ENCODE results near the gene WDR37. TPM values are rescaled to one million over a fixed set of nuclear protein-coding genes. Genes with fewer than 3 reads are reported as not detected.

Gene WDR37
- total RNA-seq, 1 experiment from 2014 or later: 8.7 TPM

DNA sequence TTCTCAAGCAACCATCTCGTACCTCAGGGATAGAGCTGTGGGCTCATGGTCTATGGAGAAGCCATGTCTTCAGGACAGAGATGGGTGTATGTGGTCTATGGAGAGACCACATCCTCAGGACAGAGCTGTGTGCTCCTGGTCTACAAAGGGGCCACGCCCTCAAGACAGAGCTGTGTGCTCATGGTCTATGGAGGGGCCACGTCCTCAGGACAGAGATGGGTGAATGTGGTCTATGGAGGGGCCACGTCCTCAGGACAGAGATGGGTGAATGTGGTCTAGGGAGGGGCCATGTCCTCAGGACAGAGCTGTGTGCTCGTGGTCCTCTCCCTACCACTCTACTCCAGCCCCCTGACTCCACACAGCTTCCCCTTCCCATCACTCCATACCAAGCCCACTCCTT lies 117.8 kb downstream of the WDR37 start:
- no peak for DNase-seq (ENCODE audit: low spot score)
- in situ Hi-C loops (cut with HindIII; ENCODE audit: low sequenced_read_pairs): no loop called here

GRCh38 chr10:1175956-1176565 lies 119.9 kb downstream of the WDR37 start:
- DNase-seq (ENCODE audit: low spot score): no peak
- in situ Hi-C loops (cut with HindIII; ENCODE audit: low sequenced_read_pairs): no loop called here

- DNase-seq (ENCODE audit: low spot score): no peak
- in situ Hi-C loops (cut with HindIII; ENCODE audit: low sequenced_read_pairs): no loop called here
These were observed 121.8 kb downstream of the WDR37 start for GRCh38 chr10:1177936-1178335.

GRCh38 chr10:1178506-1178905 lies 122.3 kb downstream of the WDR37 start:
- in situ Hi-C loops (cut with HindIII; ENCODE audit: low sequenced_read_pairs): no loop called here
- DNase-seq (ENCODE audit: low spot score): no peak

DNA sequence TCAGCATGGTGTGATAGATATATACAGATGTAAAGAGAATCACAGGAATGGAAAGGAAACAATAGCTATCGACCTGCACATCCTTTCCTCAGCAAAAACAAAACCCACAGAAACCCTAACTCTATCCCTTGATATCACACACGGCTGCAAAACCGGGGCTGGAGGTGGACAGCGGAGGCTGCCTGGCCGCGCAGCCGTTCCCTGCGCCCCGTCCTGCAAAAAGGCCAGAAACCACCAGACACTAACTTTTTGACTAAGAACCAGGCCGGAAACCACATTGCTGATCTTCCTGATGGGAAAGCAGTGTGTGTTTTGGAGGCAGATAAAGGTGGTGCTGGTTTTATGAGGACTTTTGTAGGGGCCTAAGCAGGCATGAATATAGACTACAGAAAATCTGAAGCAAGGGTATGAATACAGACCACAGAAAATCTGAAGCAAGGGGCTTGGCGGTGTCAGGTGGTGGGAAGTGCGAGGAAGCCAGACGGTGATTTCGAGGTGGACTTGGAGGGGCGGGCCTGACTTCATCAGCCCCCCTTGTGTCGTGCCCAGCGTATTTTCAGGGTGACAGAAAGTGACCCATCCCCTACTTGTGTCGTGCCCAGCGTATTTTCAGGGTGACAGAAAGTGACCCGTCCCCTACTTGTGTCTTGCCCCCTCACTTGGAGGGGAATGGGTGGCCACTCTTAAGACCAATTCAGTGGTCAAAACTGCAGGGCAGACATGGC lies 123.3 kb downstream of the WDR37 start:
- DNase-seq (ENCODE audit: low spot score): no peak

DNA sequence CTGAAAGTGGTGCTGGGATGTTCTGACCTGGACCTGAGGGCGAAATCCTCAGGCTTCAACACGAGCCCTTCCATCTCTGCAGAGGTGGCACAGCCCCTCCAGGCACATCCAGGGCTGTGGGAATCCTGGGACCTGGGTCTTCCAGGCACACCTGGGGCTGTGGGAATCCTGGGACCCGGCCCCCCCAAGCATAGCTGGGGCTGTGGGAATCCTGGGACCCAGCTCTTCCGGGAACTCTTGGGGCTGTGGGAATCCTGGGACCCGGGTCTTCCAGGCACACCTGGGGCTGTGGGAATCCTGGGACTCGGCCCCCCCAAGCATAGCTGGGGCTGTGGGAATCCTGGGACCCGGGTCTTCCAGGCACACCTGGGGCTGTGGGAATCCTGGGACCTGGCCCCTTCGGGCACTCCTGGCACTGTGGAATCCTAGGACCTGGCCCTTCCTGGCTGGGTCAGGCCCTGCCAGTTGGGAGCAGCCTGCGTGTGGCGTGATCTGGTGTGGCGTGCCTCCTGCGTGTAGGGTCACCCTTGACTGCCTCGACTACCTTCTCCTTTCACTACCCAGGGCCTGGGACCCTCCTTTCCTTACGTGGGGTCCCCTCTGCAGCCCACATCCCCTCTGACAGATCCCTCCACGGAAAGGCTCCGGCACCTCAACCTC lies 124.0 kb downstream of the WDR37 start:
- in situ Hi-C loops (cut with HindIII; ENCODE audit: low sequenced_read_pairs): no loop called here
- no peak for DNase-seq (ENCODE audit: low spot score)

More for the DNA sequence above, 123.3 kb downstream of the WDR37 start:
- in situ Hi-C loops (cut with HindIII; ENCODE audit: low sequenced_read_pairs): no loop called here

DNA sequence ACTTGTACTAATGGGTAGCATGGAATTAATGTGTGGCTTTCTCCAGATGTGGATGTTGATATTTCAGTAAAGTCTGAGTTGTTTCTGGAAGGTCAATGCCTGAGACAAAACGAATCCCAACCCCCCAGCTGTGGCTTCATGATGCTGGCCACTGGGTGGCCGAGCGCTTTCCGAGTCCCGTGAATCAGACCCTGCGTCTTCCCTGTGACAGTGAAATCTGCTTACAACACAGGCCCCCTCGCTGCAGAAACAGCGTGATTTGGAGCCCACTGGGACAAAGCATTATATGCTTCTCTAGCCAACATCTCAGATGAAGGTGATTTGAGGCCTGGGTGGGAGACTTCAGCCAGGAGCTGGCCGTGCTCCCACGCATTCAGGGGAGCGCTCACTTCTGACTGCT lies 124.7 kb downstream of the WDR37 start:
- in situ Hi-C loops (cut with HindIII; ENCODE audit: low sequenced_read_pairs): no loop called here
- no peak for DNase-seq (ENCODE audit: low spot score)

Other genes starting within 250 kb of the WDR37 start
- 15.2 and 24.3 TPM in 2 replicates for gene LARP4B, start 124.7 kb upstream of the WDR37 start, total RNA-seq (2014; rRNA removed; shearing (Covaris generic))
- 79.6 and 88.8 TPM in 2 replicates for gene GTPBP4, start 68.0 kb upstream of the WDR37 start, total RNA-seq (2014; rRNA removed; shearing (Covaris generic))
- gene IDI2, start 30.5 kb upstream of the WDR37 start, total RNA-seq (2014; rRNA removed; shearing (Covaris generic)): not detected in 2 replicates
- 101 and 134 TPM in 2 replicates for gene IDI1, start 7.3 kb upstream of the WDR37 start, total RNA-seq (2014; rRNA removed; shearing (Covaris generic))

Measured in G401 (cell line).